Neural progenitor cell (in vitro differentiated cells): ENCODE results near the gene HLF. TPM values are rescaled to one million over a fixed set of nuclear protein-coding genes. Genes with fewer than 3 reads are reported as not detected.

Experiments
- DNase-seq: peaks from one replicate; pipeline ENCODE4 v3.0.0-alpha.2; 2016; ENCODE audit warnings: low spot score
- H2AFZ ChIP-seq: fragments of 200-600 bp; sonication (generic); replicated peaks from 2 replicates; pipeline ENCODE4 v1.6.1; 2016; ENCODE audit warnings: antibody characterized with exemption
- H3F3A ChIP-seq: fragments of 200-600 bp; sonication (generic); 2 replicates; pipeline ENCODE4 v1.6.1; 2016; ENCODE audit warnings: antibody characterized with exemption, low read depth
- H3K27ac ChIP-seq: fragments of 200-600 bp; sonication (generic); 2 replicates; pipeline ENCODE4 v1.5.1; 2016; ENCODE audit warnings: mild to moderate bottlenecking
- H3K27me3 ChIP-seq: fragments of 200-600 bp; sonication (generic); 2 replicates; pipeline ENCODE4 v1.6.1; 2016; ENCODE audit warnings: mild to moderate bottlenecking, moderate library complexity
- H3K36me3 ChIP-seq: fragments of 200-600 bp; sonication (generic); 2 replicates; pipeline ENCODE4 v1.5.1; 2016
- H3K4me1 ChIP-seq: fragments of 200-600 bp; sonication (generic); 2 replicates; pipeline ENCODE4 v1.6.1; 2016; ENCODE audit warnings: mixed run types
- H3K4me2 ChIP-seq: fragments of 200-600 bp; sonication (generic); 2 replicates; pipeline ENCODE4 v1.6.1; 2016
- H3K4me3 ChIP-seq: fragments of 200-600 bp; sonication (generic); 2 replicates; pipeline ENCODE4 v1.5.1; 2016
- H3K79me2 ChIP-seq: fragments of 200-600 bp; sonication (generic); 2 replicates; pipeline ENCODE4 v1.6.1; 2016; ENCODE audit warnings: low read depth
- H3K9ac ChIP-seq: fragments of 200-600 bp; sonication (generic); 2 replicates; pipeline ENCODE4 v1.6.1; 2016
- H3K9me3 ChIP-seq: fragments of 200-600 bp; sonication (generic); 2 replicates; pipeline ENCODE4 v1.5.1; 2016; ENCODE audit warnings: low read depth
- H4K20me1 ChIP-seq: fragments of 200-600 bp; sonication (generic); 2 replicates; pipeline ENCODE4 v1.6.1; 2016; ENCODE audit warnings: low read depth
- H3K27ac Mint-ChIP-seq: 3 replicates; pipeline ENCODE4 v1.8.0; 2021; ENCODE audit warnings: mixed read lengths
- H3K27me3 Mint-ChIP-seq: 2 replicates; pipeline ENCODE4 v1.8.0; 2022; ENCODE audit warnings: low read depth, mild to moderate bottlenecking, inconsistent platforms, moderate library complexity, mixed read lengths; ENCODE audit not compliant: insufficient read depth
- H3K36me3 Mint-ChIP-seq: 3 replicates; pipeline ENCODE4 v1.8.0; 2021; ENCODE audit warnings: mixed read lengths
- H3K4me1 Mint-ChIP-seq: 3 replicates; pipeline ENCODE4 v1.8.0; 2021; ENCODE audit warnings: mixed read lengths
- H3K4me3 Mint-ChIP-seq: 3 replicates; pipeline ENCODE4 v1.8.0; 2021; ENCODE audit warnings: mild to moderate bottlenecking, moderate library complexity, mixed read lengths
- H3K9me3 Mint-ChIP-seq: 3 replicates; pipeline ENCODE4 v1.8.0; 2020; ENCODE audit warnings: mixed read lengths
- CTCF ChIP-seq: fragments of 200-600 bp; sonication (generic); IDR thresholded peaks from 2 replicates; pipeline ENCODE4 v1.5.1; 2017; ENCODE audit warnings: antibody characterized with exemption, mild to moderate bottlenecking
- EZH2 ChIP-seq: fragments of 200-600 bp; sonication (generic); IDR thresholded peaks from 2 replicates; pipeline ENCODE4 v1.6.1; 2017; ENCODE audit warnings: antibody characterized with exemption, mild to moderate bottlenecking, moderate library complexity
- EZH2phosphoT487 ChIP-seq: fragments of 200-600 bp; sonication (generic); IDR thresholded peaks from 2 replicates; pipeline ENCODE4 v1.6.1; 2017; ENCODE audit warnings: antibody characterized with exemption
- total RNA-seq: library from RNA; depleted of rRNA; stranded (reverse); fragments of >200 nt; gene quantifications from 2 replicates; pipeline ENCODE4 v1.2.3, GENCODE V29; 2015; ENCODE audit warnings: low replicate concordance

Gene HLF
- total RNA-seq, 1 donor from 2014 or later, result 0.11 TPM

GRCh38 chr17:55335625-55336024 is 70.9 kb downstream of the HLF start:
- Histone ChIP-seq H3K9ac (no peak overlapping the region), H2AFZ (peak overlapping the region; percentile 94), H3K4me1 (peaks cover 9% of the 10 kb centered on the region), H3K36me3 (no peaks in the 10 kb centered on the region), H3K27me3 (no peaks in the 10 kb centered on the region), H3K4me3 (no peak overlapping the region), H4K20me1 (no peaks in the 10 kb centered on the region), H3F3A (no peaks in the 10 kb centered on the region), H3K27ac (no peak overlapping the region), H3K9me3 (no peaks in the 10 kb centered on the region), H3K79me2 (no peaks in the 10 kb centered on the region), H3K4me2 (peak overlapping the region; percentile 67)
- H3K4me1 Mint-ChIP-seq, result peaks cover 19% of the 10 kb centered on the region
- no peak overlapping the region for H3K4me3 Mint-ChIP-seq
- H3K36me3 Mint-ChIP-seq, result no peaks in the 10 kb centered on the region
- no peak for DNase-seq
- peaks cover 7% of the 10 kb centered on the region for H3K27me3 Mint-ChIP-seq
- no peak overlapping the region for H3K27ac Mint-ChIP-seq
- H3K9me3 Mint-ChIP-seq, result no peaks in the 10 kb centered on the region
- TF ChIP-seq EZH2phosphoT487 (no peak), CTCF (no peak), EZH2 (no peak)

- H3F3A ChIP-seq, result no peaks in the 10 kb centered on the region
- H3K27me3 Mint-ChIP-seq, result peaks cover 7% of the 10 kb centered on the region
- no peak overlapping the region for H2AFZ ChIP-seq
- H3K36me3 ChIP-seq, result no peaks in the 10 kb centered on the region
- no peak for DNase-seq
- no peaks in the 10 kb centered on the region for H4K20me1 ChIP-seq
- no peak overlapping the region for H3K4me3 Mint-ChIP-seq
- H3K9me3 Mint-ChIP-seq, result no peaks in the 10 kb centered on the region
- no peak overlapping the region for H3K4me3 ChIP-seq
- peaks cover 19% of the 10 kb centered on the region for H3K4me1 Mint-ChIP-seq
- peaks cover 9% of the 10 kb centered on the region for H3K4me1 ChIP-seq
- no peak overlapping the region for H3K9ac ChIP-seq
- no peaks in the 10 kb centered on the region for H3K36me3 Mint-ChIP-seq
- H3K27ac ChIP-seq, result no peak overlapping the region
- H3K4me2 ChIP-seq, result no peak overlapping the region
- TF ChIP-seq CTCF (no peak), EZH2phosphoT487 (no peak), EZH2 (no peak)
- H3K9me3 ChIP-seq, result no peaks in the 10 kb centered on the region
- no peaks in the 10 kb centered on the region for H3K27me3 ChIP-seq
- H3K79me2 ChIP-seq, result no peaks in the 10 kb centered on the region
- no peak overlapping the region for H3K27ac Mint-ChIP-seq
Measured at GRCh38 chr17:55336426-55336825, 71.7 kb downstream of the HLF start.

- no peak for DNase-seq
- H3K4me2 ChIP-seq, result no peak overlapping the region
- H3K27ac ChIP-seq, result no peak overlapping the region
- no peaks in the 10 kb centered on the region for H4K20me1 ChIP-seq
- H3F3A ChIP-seq, result no peaks in the 10 kb centered on the region
- no peaks in the 10 kb centered on the region for H3K36me3 ChIP-seq
- no peak for TF ChIP-seq EZH2
- no peak for TF ChIP-seq CTCF
- TF ChIP-seq EZH2phosphoT487, result no peak
- Mint-ChIP-seq H3K36me3 (no peaks in the 10 kb centered on the region), H3K9me3 (no peaks in the 10 kb centered on the region), H3K27me3 (peaks cover 5% of the 10 kb centered on the region), H3K4me3 (no peak overlapping the region), H3K4me1 (peaks cover 12% of the 10 kb centered on the region), H3K27ac (no peak overlapping the region)
- H3K4me1 ChIP-seq, result peaks cover 2% of the 10 kb centered on the region
- H3K9me3 ChIP-seq, result no peaks in the 10 kb centered on the region
- H3K4me3 ChIP-seq, result no peak overlapping the region
- H3K27me3 ChIP-seq, result no peaks in the 10 kb centered on the region
- no peaks in the 10 kb centered on the region for H3K79me2 ChIP-seq
- H3K9ac ChIP-seq, result no peak overlapping the region
- H2AFZ ChIP-seq, result no peak overlapping the region
Measured at GRCh38 chr17:55340176-55340575, 75.4 kb downstream of the HLF start.
